K562 (cell line): ENCODE data around the gene KRT8. TPM values are rescaled to one million over a fixed set of nuclear protein-coding genes. Genes with fewer than 3 reads are reported as not detected.

Source experiments
- ATAC-seq: fragments of 200-7000 bp; cut with Tn5 transposase; 3 replicates; pipeline ENCODE4 v1.9.1; 2020; ENCODE audit warnings: moderate library complexity
- BruUV-seq: library from RNA; stranded (reverse); fragments of 400-500 nt; replicated peaks from 2 replicates; lab custom pipeline; 2021; lab: Mats Ljungman, UMichigan
- CTCF ChIA-PET: fragments of 300-600 bp; formaldehyde crosslinking; extraction: SDS; loops from one replicate; lab custom pipeline; 2021; ENCODE audit warnings: low intra/inter-chr PET ratio; lab: Yijun Ruan, JAX
- POLR2A ChIA-PET: fragments of 300-600, 350-650 bp; sonication (Branson Sonifier 250); formaldehyde crosslinking; extraction: SDS; loops from one replicate; lab custom pipeline; 2021; ENCODE audit warnings: antibody characterized with exemption, inconsistent platforms; lab: Yijun Ruan, JAX
- DNase-seq, 4 experiments: peaks; one replicate each; pipeline versions ENCODE4 v3.0.0 to v3.0.0-alpha.2; 2011 to 2018; ENCODE audit warnings: low spot score in 3 of 4, mixed read lengths in 3 of 4; ENCODE audit errors: extremely low read depth in 1 of 4
- FAIRE-seq: peaks from 2 replicates; lab custom pipeline; 2011; peaks lifted over from hg19 to GRCh38; lab: Jason Lieb, UNC
- H2AFZ ChIP-seq: 2 replicates; pipeline ENCODE4 v1.6.0; 2011; ENCODE audit warnings: low read depth, low read length, control low read depth, inconsistent platforms
- H3K27ac ChIP-seq: fragments of 200-600 bp; 3 replicates; pipeline ENCODE4 v1.8.0; 2011; ENCODE audit warnings: low read depth, mild to moderate bottlenecking, control low read depth, inconsistent platforms, low read length, moderate library complexity, mixed read lengths; ENCODE audit errors: extremely low read depth
- H3K27me3 ChIP-seq, 2 experiments: fragments of 300-600 bp in 1 of 2; 2 replicates in 1 of 2; 3 replicates in 1 of 2; pipeline versions ENCODE4 v1.6.0 to v1.8.0; 2011; ENCODE audit warnings: inconsistent platforms in 2 of 2, low read length in 2 of 2, mild to moderate bottlenecking in 1 of 2, mixed read lengths in 1 of 2, moderate library complexity in 1 of 2; ENCODE audit not compliant: control insufficient read depth in 2 of 2, insufficient read depth in 2 of 2
- H3K36me3 ChIP-seq: fragments of 300-600 bp; 3 replicates; pipeline ENCODE4 v1.8.0; 2011; ENCODE audit warnings: mild to moderate bottlenecking, low read length, inconsistent platforms; ENCODE audit not compliant: control insufficient read depth, insufficient read depth
- H3K4me1 ChIP-seq, 2 experiments: fragments of 200-600 bp in 1 of 2; replicated peaks in 1 of 2; 2 replicates in 1 of 2; 3 replicates in 1 of 2; pipeline versions ENCODE4 v1.5.1 to v1.8.0; 2011; ENCODE audit warnings: inconsistent platforms in 2 of 2, low read length in 2 of 2, mild to moderate bottlenecking in 1 of 2, mixed read lengths in 1 of 2, moderate library complexity in 1 of 2; ENCODE audit not compliant: control insufficient read depth in 2 of 2, insufficient read depth in 2 of 2
- H3K4me2 ChIP-seq: 2 replicates; pipeline ENCODE4 v1.6.1; 2011; ENCODE audit warnings: low read length, control low read depth, inconsistent platforms, mixed read lengths; ENCODE audit not compliant: insufficient read depth
- H3K4me3 ChIP-seq: fragments of 200-600 bp; sonication (generic), shearing (Covaris generic); 2 replicates; pipeline ENCODE4 v1.5.1; 2016; ENCODE audit warnings: control low read depth, inconsistent platforms
- H3K79me2 ChIP-seq: fragments of 200-600 bp; 3 replicates; pipeline ENCODE4 v1.8.0; 2011; ENCODE audit warnings: low read length, inconsistent platforms; ENCODE audit not compliant: control insufficient read depth, insufficient read depth
- H3K9ac ChIP-seq, 2 experiments: 2 replicates each; pipeline versions ENCODE4 v1.6.0 to v1.6.1; 2011; ENCODE audit warnings: low read depth in 2 of 2, low read length in 2 of 2, control low read depth in 1 of 2, inconsistent platforms in 1 of 2, mild to moderate bottlenecking in 1 of 2, mixed read lengths in 1 of 2; ENCODE audit not compliant: insufficient read depth in 1 of 2
- H3K9me1 ChIP-seq: one replicate; pipeline ENCODE4 v1.6.0; 2011; ENCODE audit warnings: inconsistent platforms, mild to moderate bottlenecking, low read length, moderate library complexity; ENCODE audit not compliant: control insufficient read depth, insufficient read depth
- H3K9me3 ChIP-seq: replicated peaks from 2 replicates; pipeline ENCODE4 v1.5.1; 2011; ENCODE audit warnings: low read depth, low read length, inconsistent platforms; ENCODE audit not compliant: control insufficient read depth, insufficient read depth
- H4K20me1 ChIP-seq: replicated peaks from 2 replicates; pipeline ENCODE4 v1.6.1; 2011; ENCODE audit warnings: low read length, inconsistent platforms, mixed read lengths; ENCODE audit not compliant: control insufficient read depth, insufficient read depth
- BRD9 ChIP-seq: fragments of 450-650 bp; IDR thresholded peaks from 2 replicates; pipeline ENCODE4 v1.6.1; 2018; ENCODE audit warnings: low read depth; ENCODE audit not compliant: partially characterized antibody
- DACH1 ChIP-seq: fragments of 450-650 bp; IDR thresholded peaks from 2 replicates; pipeline ENCODE4 v1.6.1; 2018; ENCODE audit not compliant: partially characterized antibody
- ELF1 ChIP-seq: fragments of 200-800 bp; sonication (Bioruptor generic); IDR thresholded peaks from 2 replicates; pipeline ENCODE4 v1.6.1; 2016; ENCODE audit warnings: missing genetic modification characterization, missing compliant biosample characterization
- EP400 ChIP-seq: fragments of 450-650 bp; IDR thresholded peaks from 2 replicates; pipeline ENCODE4 v1.6.1; 2017; ENCODE audit warnings: antibody characterized with exemption, mild to moderate bottlenecking, moderate library complexity
- HDAC2 ChIP-seq: fragments of 450-650 bp; IDR thresholded peaks from 2 replicates; pipeline ENCODE4 v1.6.1; 2016; ENCODE audit warnings: mild to moderate bottlenecking
- HMGN3 ChIP-seq: IDR thresholded peaks from 2 replicates; pipeline ENCODE4 v1.6.1; 2011; ENCODE audit warnings: borderline replicate concordance, low read depth, mild to moderate bottlenecking, mixed read lengths, low read length; ENCODE audit not compliant: insufficient read length; ENCODE audit errors: extremely low read depth
- MAZ ChIP-seq, 2 experiments: fragments of 450-650 bp in 1 of 2; sonication (generic) in 1 of 2; formaldehyde crosslinking; IDR thresholded peaks in 1 of 2; conservative IDR thresholded peaks in 1 of 2; 2 replicates each; pipeline versions ENCODE4 v1.4.0 to v1.5.0; 2020; ENCODE audit warnings: mild to moderate bottlenecking in 1 of 2, missing genetic modification reagents in 1 of 2
- NKRF ChIP-seq: fragments of 450-650 bp; IDR thresholded peaks from 2 replicates; pipeline ENCODE4 v1.6.1; 2016; ENCODE audit warnings: borderline replicate concordance
- NR2C2 ChIP-seq, 2 experiments: fragments of 200-800 bp in 1 of 2; sonication (Bioruptor generic) in 1 of 2; sonication (generic) in 1 of 2; formaldehyde crosslinking in 1 of 2; IDR thresholded peaks; 2 replicates each; pipeline versions ENCODE4 v1.6.1 to v1.8.0; 2016 to 2022; ENCODE audit warnings: mild to moderate bottlenecking in 1 of 2, missing compliant biosample characterization in 1 of 2, missing genetic modification characterization in 1 of 2, missing genetic modification reagents in 1 of 2
- PTTG1 ChIP-seq: fragments of 450-650 bp; IDR thresholded peaks from 2 replicates; pipeline ENCODE4 v1.6.1; 2016; ENCODE audit warnings: low read depth, mild to moderate bottlenecking, missing genetic modification characterization, missing compliant biosample characterization
- SREBF1 ChIP-seq: fragments of 150-350 bp; IDR thresholded peaks from 2 replicates; pipeline ENCODE4 v1.6.1; 2014; ENCODE audit warnings: antibody characterized with exemption, low read depth, low read length, borderline replicate concordance
- TFAP4 ChIP-seq: sonication (generic); formaldehyde crosslinking; IDR thresholded peaks from 2 replicates; pipeline ENCODE4 v1.8.0; 2022; ENCODE audit warnings: missing genetic modification reagents, mild to moderate bottlenecking, moderate library complexity, borderline replicate concordance
- ZNF280B ChIP-seq: fragments of 250-450 bp; sonication (Bioruptor Pico); IDR thresholded peaks from 2 replicates; pipeline ENCODE4 v1.5.1; 2021; ENCODE audit warnings: mild to moderate bottlenecking
- WGBS: fragments of 100-300 bp; shearing (Covaris generic); methylation state at CpG from one replicate; pipeline ENCODE4 v1.1.6; 2016; ENCODE audit warnings: low coverage, mixed read lengths; ENCODE audit not compliant: insufficient coverage; ENCODE audit errors: missing lambda C conversion rate; 5-methylcytosine and 5-hydroxymethylcytosine counted together
- in situ Hi-C: fragments of 300-500 bp; cut with MboI; formaldehyde crosslinking; loops from 4 replicates; pipeline ENCODE4 v1.15.0; 2018; ENCODE audit warnings: inconsistent platforms, mixed read lengths
- intact Hi-C: fragments of 100-400 bp; cut with micrococcal nuclease; formaldehyde crosslinking; loops from 2 replicates; pipeline ENCODE4 v1.14.2; 2022
- polyA plus RNA-seq, 8 experiments: library from polyadenylated mRNA; depleted of rRNA in 4 of 8; stranded (reverse) in 5 of 8; unstranded in 3 of 8; fragments of >200 nt; fragmentation: Nextera tagmentation in 2 of 8; fragmentation: Illumina TruSeq in 1 of 8; extraction: Ambion mirVana in 2 of 8; extraction: Trizol in 1 of 8; gene quantifications; 2 replicates each; pipeline versions ENCODE4 v1.2.1 to v1.2.3, GENCODE V29; 2011 to 2014; ENCODE audit warnings: inconsistent platforms in 1 of 8, missing spikeins in 1 of 8
- total RNA-seq, 7 experiments: library from RNA; depleted of rRNA in 6 of 7; stranded (reverse); fragments of >200 nt in 6 of 7; fragmentation: Illumina TruSeq in 2 of 7; extraction: Trizol in 2 of 7; gene quantifications; 2 replicates each; pipeline versions ENCODE4 v1.2.1 to v1.2.3, GENCODE V29; 2011 to 2021; ENCODE audit warnings: low replicate concordance in 1 of 7

Gene KRT8
- total and polyA plus RNA-seq, 9 of the 15 experiments (the other 6 are each of a cell fraction or from before 2014, with no cell fraction given) = 41.5 to 661 (median 260) TPM

GRCh38 chr12:52906191-52906601 lies 1.3 kb upstream of the KRT8 start (continued):
- no peak for TF ChIP-seq HMGN3

- Histone ChIP-seq H3K36me3 (peaks cover 36% of the 10 kb centered on the region; the same call in 2 of the 3 replicates), H3K4me1 (peaks cover 46 to 56% of the 10 kb centered on the region in 2 experiments), H3K27me3 (no peaks in the 10 kb centered on the region), H2AFZ (peak overlapping the region; percentile 74), H3K79me2 (peaks cover 44% of the 10 kb centered on the region), H4K20me1 (no peaks in the 10 kb centered on the region), H3K9me1 (peaks cover 3% of the 10 kb centered on the region), H3K4me2 (peak overlapping the region; percentile 88), H3K9me3 (no peaks in the 10 kb centered on the region), H3K27ac (peak overlapping the region; percentile 76), H3K4me3 (peak overlapping the region; percentile 58), H3K9ac (peak overlapping the region; percentile 81 to 97)
- DNase-seq (peak; percentile 88 to 91 (median 90)), FAIRE-seq (no peak), ATAC-seq (peak; percentile 75)
- WGBS = 0% methylated on average over 14 of the region's 31 CpGs
- ChIA-PET CTCF (interaction anchor here (0.7 to 3.6 kb wide), 4 partner anchors 19 to 463 kb away, joined by 3 to 29 read pairs (median 6); no protein-coding TSS in a partner anchor), POLR2A (interaction anchor here (0.6 to 4.2 kb wide), 13 partner anchors 8 to 111 kb away, joined by 3 to 35 read pairs (median 4); partner anchors contain the start of gene KRT18)
- BruUV-seq = TSS peak; percentile 94
- intact Hi-C loops = no loop called here
- in situ Hi-C loops = no loop called here
- TF ChIP-seq MAZ (CRISPR knock-in tag; conservative IDR thresholded peaks at IDR 0.05 in 1 of 2, IDR thresholded peaks at IDR 0.05 in 1 of 2) = 0 out of 4 replicates have a peak, but pooled peaks of 1 of the 2 experiments have one; percentile 50
- TF ChIP-seq DACH1 = peak; percentile 70
- TF ChIP-seq NR2C2 (CRISPR knock-in tag; IDR thresholded peaks at IDR 0.05) = no peak
- TF ChIP-seq NR2C2 (tag; IDR thresholded peaks at IDR 0.05) = peak; percentile 54; the same call in 1 of the 2 replicates
- peak; percentile 76 for TF ChIP-seq BRD9
- TF ChIP-seq HDAC2 = peak; percentile 46; the same call in 1 of the 2 replicates
- TF ChIP-seq SREBF1 = no peak
- TF ChIP-seq NKRF = peak; percentile 68
- TF ChIP-seq ZNF280B (CRISPR knock-in tag) = no peak
- no peak for TF ChIP-seq PTTG1 (tag)
- TF ChIP-seq EP400 = no peak; the same call in 1 of the 2 replicates
- peak; percentile 33; the same call in 1 of the 2 replicates for TF ChIP-seq ELF1
- peak; percentile 92 for TF ChIP-seq TFAP4 (CRISPR knock-in tag)
Measured at GRCh38 chr12:52903855-52904508, 894 bp downstream of the KRT8 start.
